Heart left ventricle (tissue), 16 donors: Measurements from ENCODE around the gene LY86. TPM values are rescaled to one million over a fixed set of nuclear protein-coding genes. Genes with fewer than 3 reads are reported as not detected.

Experiments
- ATAC-seq, 4 donors: fragments of 200-7000 bp; cut with Tn5 transposase; one replicate each; pipeline ENCODE4 v1.9.1; 2020 to 2022; ENCODE audit warnings: moderate library complexity in 4 of 4, mild to moderate bottlenecking in 3 of 4, moderate number of reproducible peaks in 1 of 4
- DNase-seq, 5 donors: peaks; one replicate each; pipeline ENCODE4 v3.0.0-alpha.2; 2020
- H3K27ac ChIP-seq, 12 donors: fragments of 200-600 bp; sonication (generic) in 4 of 12; one replicate each; pipeline versions ENCODE4 v1.5.0 to v1.8.0; 2016 to 2022; ENCODE audit warnings: mild to moderate bottlenecking in 2 of 12
- H3K27me3 ChIP-seq, 9 donors: fragments of 200-600 bp; sonication (generic) in 2 of 9; one replicate each; pipeline versions ENCODE4 v1.5.1 to v1.8.0; 2016 to 2022; ENCODE audit warnings: mild to moderate bottlenecking in 3 of 9
- H3K36me3 ChIP-seq, 9 donors: fragments of 200-600 bp; sonication (generic) in 2 of 9; one replicate each; pipeline versions ENCODE4 v1.5.0 to v1.8.0; 2018 to 2022; ENCODE audit warnings: mild to moderate bottlenecking in 2 of 9
- H3K4me1 ChIP-seq, 12 donors: fragments of 200-600 bp; sonication (generic) in 4 of 12; one replicate each; pipeline versions ENCODE4 v1.5.0 to v1.8.0; 2016 to 2022; ENCODE audit warnings: mild to moderate bottlenecking in 3 of 12
- H3K4me3 ChIP-seq, 12 donors: fragments of 200-600 bp; sonication (generic) in 4 of 12; one replicate each; pipeline versions ENCODE4 v1.5.0 to v1.8.0; 2017 to 2022; ENCODE audit warnings: mild to moderate bottlenecking in 9 of 12, moderate library complexity in 4 of 12
- H3K9me3 ChIP-seq, 12 donors: fragments of 200-600 bp; sonication (generic) in 4 of 12; one replicate each; pipeline versions ENCODE4 v1.5.0 to v1.8.0; 2016 to 2022; ENCODE audit warnings: mild to moderate bottlenecking in 1 of 12
- CTCF ChIP-seq, 12 donors: fragments of 200-600 bp; sonication (generic) in 4 of 12; IDR thresholded peaks; one replicate each; pipeline versions ENCODE4 v1.5.0 to v1.8.0; 2018 to 2022; ENCODE audit warnings: antibody characterized with exemption in 12 of 12, mild to moderate bottlenecking in 5 of 12
- POLR2A ChIP-seq, 2 donors: fragments of 450-650 bp; IDR thresholded peaks; one replicate each; pipeline ENCODE4 v1.6.1; 2017; ENCODE audit warnings: antibody characterized with exemption in 2 of 2, mild to moderate bottlenecking in 2 of 2, moderate library complexity in 2 of 2
- WGBS, 4 donors: extraction: QIAGEN DNeasy Blood & Tissue Kit in 2 of 4; methylation state at CpG; one replicate each; pipeline versions ENCODE4 v1.1.5 to v1.1.7; 2013 to 2018; 5-methylcytosine and 5-hydroxymethylcytosine counted together
- intact Hi-C, 10 donors: fragments of 100-400 bp; cut with DNase I; formaldehyde crosslinking; loops; one replicate each; pipeline versions ENCODE4 v1.11.1 to v1.14.2; 2022
- polyA plus RNA-seq, 2 donors: library from polyadenylated mRNA; stranded (reverse); fragments of 200-250 nt; gene quantifications; one replicate each; pipeline ENCODE4 v1.2.3, GENCODE V29; 2013
- total RNA-seq, 9 donors: library from RNA; depleted of rRNA in 2 of 9; stranded (reverse); fragments of >200 nt in 2 of 9; fragmentation: NEBNext Ultra II Directional in 3 of 9; extraction: Animal tissue kit (Norgen Biotek cat#: 25700) in 3 of 9; gene quantifications; one replicate each; pipeline versions ENCODE4 v1.1.0 to v1.2.4, GENCODE V29; 2016 to 2023
- donor health status: ischemic (EF 13 %, LVEDD 7.1; RV severe dilation, severe dysfunction).
- donor health status: healthy with polysubstance abuse.
- donor health status: DM: no; HTN: yes; CAD: no.
- donor health status: DM: no; HTN: no; CAD: no.
- donor health status: ischemic (EF 25% LVEDD 6.9; RV normal size, moderate dysfunction).
- donor health status: ischemic (EF 25% LVEDD 5.7; RV mildly dilated, moderate dysfunction).
- donor health status: healthy.
- donor health status: DM: yes; HTN: yes; CAD: no.
- donor health status: ischemic (EF 35%, LVEDD 5.7; RV mildly dilated, moderate dysfunction).
- donor health status: nonischemic (EF 11% LVEDD 7.7; RV severe dilation, severe dysfunction).
- donor health status: DM: yes; HTN: yes; CAD: no.
- donor health status: PGD.
- donor health status: ischemic (EF 29% LVEDD 5.4; RV normal size, mild dysfunction).
- donor health status: nonischemic (EF 23%, LVEDD 6.1; RV moderate dilation, normal function).

LY86 gene
- total and polyA plus RNA-seq, 11 donors: 0.23 to 13.4 (median 0.75) TPM

GRCh38 chr6:6569096-6569810 lies 19.3 kb upstream of the LY86 start:
- Histone ChIP-seq H3K4me1 (peaks cover 0 to 3% (median 0%) of the 10 kb centered on the region in 12 donors), H3K27me3 (no peaks in the 10 kb centered on the region), H3K27ac (no peak overlapping the region), H3K36me3 (no peaks in the 10 kb centered on the region), H3K4me3 (no peak overlapping the region), H3K9me3 (peaks cover 0 to 7% (median 0%) of the 10 kb centered on the region in 12 donors)
- no peak for DNase-seq
- ATAC-seq: peak in 1 of 4 donors; percentile 36
- intact Hi-C loops: loop anchor here in 5 of 10 donors (10.0 kb wide), 3 partner anchors 96 to 676 kb away; no protein-coding TSS in a partner anchor
- 78 to 83% (median 81%) methylated on average over 13 of the region's 13 CpGs for WGBS, 4 donors
- TF ChIP-seq CTCF (IDR thresholded peaks at IDR 0.05): no peak
- no peak for TF ChIP-seq POLR2A (IDR thresholded peaks at IDR 0.05)

GRCh38 chr6:6569811-6570164 lies 18.7 kb upstream of the LY86 start:
- Histone ChIP-seq H3K9me3 (peaks cover 0 to 13% (median 0%) of the 10 kb centered on the region in 12 donors), H3K27ac (no peak overlapping the region), H3K4me1 (peaks cover 0 to 3% (median 0%) of the 10 kb centered on the region in 12 donors), H3K36me3 (no peaks in the 10 kb centered on the region), H3K27me3 (no peaks in the 10 kb centered on the region), H3K4me3 (no peak overlapping the region)
- DNase-seq (no peak), ATAC-seq (peak in 1 of 4 donors; percentile 7)
- intact Hi-C loops: loop anchor here in 5 of 10 donors (10.0 kb wide), 3 partner anchors 95 to 675 kb away; no protein-coding TSS in a partner anchor
- no peak for TF ChIP-seq CTCF (IDR thresholded peaks at IDR 0.05)
- no peak for TF ChIP-seq POLR2A (IDR thresholded peaks at IDR 0.05)
- WGBS, 4 donors: 72 to 88% (median 84%) methylated on average over 2 of the region's 2 CpGs

- DNase-seq (no peak), ATAC-seq (no peak)
- no peak for TF ChIP-seq CTCF (IDR thresholded peaks at IDR 0.05)
- TF ChIP-seq POLR2A (IDR thresholded peaks at IDR 0.05): no peak
- Histone ChIP-seq H3K36me3 (no peaks in the 10 kb centered on the region), H3K27ac (no peak overlapping the region), H3K27me3 (no peaks in the 10 kb centered on the region), H3K4me3 (no peak overlapping the region), H3K4me1 (peaks cover 0 to 3% (median 0%) of the 10 kb centered on the region in 12 donors), H3K9me3 (peaks cover 0 to 15% (median 0%) of the 10 kb centered on the region in 12 donors)
- intact Hi-C loops: no loop called here
- 52 to 58% (median 55%) methylated on average over 4 of the region's 4 CpGs for WGBS, 4 donors
Observed at GRCh38 chr6:6570929-6571671, 17.4 kb upstream of the LY86 start.

GRCh38 chr6:6575143-6575542 lies 13.4 kb upstream of the LY86 start:
- TF ChIP-seq CTCF (IDR thresholded peaks at IDR 0.05) (no peak), POLR2A (IDR thresholded peaks at IDR 0.05) (no peak)
- Histone ChIP-seq H3K27me3 (no peaks in the 10 kb centered on the region), H3K4me3 (no peak overlapping the region), H3K36me3 (no peaks in the 10 kb centered on the region), H3K4me1 (no peaks in the 10 kb centered on the region), H3K9me3 (peaks cover 0 to 21% (median 0%) of the 10 kb centered on the region in 12 donors), H3K27ac (no peak overlapping the region)
- WGBS, 4 donors: 76 to 83% (median 79%) methylated on average over 4 of the region's 4 CpGs
- DNase-seq (no peak), ATAC-seq (no peak)
- intact Hi-C loops: no loop called here
